SJSA1 (cell line): ENCODE data around the gene COL20A1. TPM values are rescaled to one million over a fixed set of nuclear protein-coding genes. Genes with fewer than 3 reads are reported as not detected.

Experiments used
- DNase-seq, 2 experiments: peaks; one replicate each; pipeline ENCODE4 v3.0.0-alpha.2; 2015 to 2020; ENCODE audit warnings: low spot score in 2 of 2, low read depth in 1 of 2
- H3K27ac ChIP-seq: fragments of 250-450 bp; sonication (Bioruptor Pico); 2 replicates; pipeline ENCODE4 v1.5.1; 2020; ENCODE audit warnings: mild to moderate bottlenecking, moderate library complexity
- H3K27me3 ChIP-seq: fragments of 250-450 bp; sonication (Bioruptor Pico); replicated peaks from 2 replicates; pipeline ENCODE4 v1.5.1; 2020; ENCODE audit warnings: mild to moderate bottlenecking, moderate library complexity
- H3K36me3 ChIP-seq: fragments of 250-450 bp; sonication (Bioruptor Pico); 2 replicates; pipeline ENCODE4 v1.5.1; 2020; ENCODE audit warnings: mild to moderate bottlenecking
- H3K4me1 ChIP-seq: fragments of 250-450 bp; sonication (Bioruptor Pico); replicated peaks from 2 replicates; pipeline ENCODE4 v1.6.1; 2021; ENCODE audit warnings: mild to moderate bottlenecking
- H3K4me3 ChIP-seq: fragments of 250-450 bp; sonication (Bioruptor Pico); 2 replicates; pipeline ENCODE4 v1.5.1; 2020; ENCODE audit warnings: mild to moderate bottlenecking
- H3K9me3 ChIP-seq: fragments of 250-450 bp; sonication (Bioruptor Pico); replicated peaks from 2 replicates; pipeline ENCODE4 v1.5.1; 2020; ENCODE audit warnings: mild to moderate bottlenecking
- total RNA-seq: library from RNA; depleted of rRNA; stranded (reverse); fragments of >200 nt; shearing (Covaris generic); gene quantifications from 2 replicates; pipeline ENCODE4 v1.2.3, GENCODE V29; 2014

The COL20A1 gene
- total RNA-seq, 1 experiment from 2014 or later: not detected

DNA sequence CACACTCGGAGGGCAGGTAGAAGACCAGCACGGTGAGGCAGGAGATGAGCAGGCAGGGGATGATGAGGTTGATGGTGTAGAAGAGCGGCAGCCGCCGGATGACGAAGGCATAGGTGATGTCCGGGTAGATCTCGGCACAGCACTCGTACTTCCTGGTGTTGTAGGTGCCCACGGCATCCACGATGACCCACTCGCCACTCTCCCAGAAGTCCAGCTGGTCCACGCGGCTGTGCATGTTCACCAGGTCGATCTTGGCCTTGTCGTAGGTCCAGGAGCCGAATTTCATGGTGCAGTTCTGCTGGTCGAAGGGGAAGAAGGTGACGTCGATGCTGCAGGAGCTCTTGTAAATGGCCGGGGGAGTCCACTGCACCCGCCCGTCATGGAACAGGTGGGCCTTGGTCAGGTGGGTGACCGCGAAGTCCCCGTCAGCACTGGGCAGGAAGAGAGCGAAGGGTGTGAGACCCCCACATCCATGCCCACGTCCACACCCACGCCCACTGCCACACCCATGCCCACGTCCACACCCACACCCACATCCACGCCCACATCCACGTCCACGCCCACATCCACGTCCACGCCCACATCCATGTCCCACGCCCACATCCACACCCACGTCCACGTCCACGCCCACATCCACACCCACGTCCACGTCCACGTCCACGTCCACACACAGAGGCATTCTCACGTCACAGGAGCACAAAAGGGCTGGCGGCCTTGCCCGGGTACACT is 57.8 kb downstream of the COL20A1 start:
- H3K9me3 ChIP-seq: 0 out of 2 replicates have a peak, but pooled peaks cover 3% of the 10 kb centered on the region
- H3K27ac ChIP-seq: no peak overlapping the region
- no peak for DNase-seq
- H3K4me3 ChIP-seq: no peak overlapping the region
- H3K36me3 ChIP-seq: no peaks in the 10 kb centered on the region
- H3K4me1 ChIP-seq: no peaks in the 10 kb centered on the region
- peaks cover 25% of the 10 kb centered on the region for H3K27me3 ChIP-seq

- 0 out of 2 replicates have a peak, but pooled peaks cover 3% of the 10 kb centered on the region for H3K9me3 ChIP-seq
- no peaks in the 10 kb centered on the region for H3K36me3 ChIP-seq
Observed at GRCh38 chr20:63351326-63351700, 58.3 kb downstream of the COL20A1 start.

GRCh38 chr20:63351811-63352591 is 59.0 kb downstream of the COL20A1 start:
- no peak for DNase-seq
- Histone ChIP-seq H3K9me3 (0 out of 2 replicates have a peak, but pooled peaks cover 3% of the 10 kb centered on the region), H3K27me3 (peaks cover 15% of the 10 kb centered on the region), H3K27ac (no peak overlapping the region), H3K36me3 (no peaks in the 10 kb centered on the region), H3K4me3 (no peak overlapping the region), H3K4me1 (no peaks in the 10 kb centered on the region)

More at GRCh38 chr20:63351326-63351700, 58.3 kb downstream of the COL20A1 start:
- H3K27me3 ChIP-seq: peaks cover 20% of the 10 kb centered on the region
- H3K27ac ChIP-seq: no peak overlapping the region
- H3K4me1 ChIP-seq: no peaks in the 10 kb centered on the region
- H3K4me3 ChIP-seq: no peak overlapping the region
- DNase-seq: no peak

DNA sequence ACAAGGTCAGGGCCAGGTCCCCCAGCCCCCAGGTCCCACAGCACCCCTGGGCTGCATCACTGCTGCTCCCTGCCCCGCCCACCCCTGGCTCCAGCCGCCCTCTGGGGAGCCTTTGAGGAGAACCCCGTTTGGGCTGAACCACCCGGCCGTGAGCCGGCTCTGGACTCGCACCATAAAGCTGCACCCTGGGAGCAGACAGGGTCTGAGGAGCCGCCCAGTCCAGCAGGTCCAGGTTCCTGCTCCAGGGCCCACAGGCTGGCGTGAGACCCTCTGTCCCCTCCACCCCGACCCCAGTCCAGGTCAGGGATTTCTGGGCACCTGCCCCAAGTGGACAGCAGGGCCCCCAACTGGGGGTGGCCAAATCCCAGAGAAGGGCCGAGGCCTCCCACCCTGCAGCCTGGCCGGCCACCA is 59.8 kb downstream of the COL20A1 start:
- no peak overlapping the region for H3K4me3 ChIP-seq
- no peaks in the 10 kb centered on the region for H3K4me1 ChIP-seq
- DNase-seq: no peak
- peaks cover 10% of the 10 kb centered on the region for H3K27me3 ChIP-seq
- no peaks in the 10 kb centered on the region for H3K36me3 ChIP-seq
- H3K27ac ChIP-seq: no peak overlapping the region
- 0 out of 2 replicates have a peak, but pooled peaks cover 3% of the 10 kb centered on the region for H3K9me3 ChIP-seq

- H3K27me3 ChIP-seq: peaks cover 26% of the 10 kb centered on the region
- no peak overlapping the region for H3K4me3 ChIP-seq
- 0 out of 2 replicates have a peak, but pooled peaks cover 3% of the 10 kb centered on the region for H3K9me3 ChIP-seq
- no peaks in the 10 kb centered on the region for H3K4me1 ChIP-seq
- no peaks in the 10 kb centered on the region for H3K36me3 ChIP-seq
- DNase-seq: no peak
- H3K27ac ChIP-seq: no peak overlapping the region
Observed at GRCh38 chr20:63354636-63355350, 61.8 kb downstream of the COL20A1 start.

DNA sequence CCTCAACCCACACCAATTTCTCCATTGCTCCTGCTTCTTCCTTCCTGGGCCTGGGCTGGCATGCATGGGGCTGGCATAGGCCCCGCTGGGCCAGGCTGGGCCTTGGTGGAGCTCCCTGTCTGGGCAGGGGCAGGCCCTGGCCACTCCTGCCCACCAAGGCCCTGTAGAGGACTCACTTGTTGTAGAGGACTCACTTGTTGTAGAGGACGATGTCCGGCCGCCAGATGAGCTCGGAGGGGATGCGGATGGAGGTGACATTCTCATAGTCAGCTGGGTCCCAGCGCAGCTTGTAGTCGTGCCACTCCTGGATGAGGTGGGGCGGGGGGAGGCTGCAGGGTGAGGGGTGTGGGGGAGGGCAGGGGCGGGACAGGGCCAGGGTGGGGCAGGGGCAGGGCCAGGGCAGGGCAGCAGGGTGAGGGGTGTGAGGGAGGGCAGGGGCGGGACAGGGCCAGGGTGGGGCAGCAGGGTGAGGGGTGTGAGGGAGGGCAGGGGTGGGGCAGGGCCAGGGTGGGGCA is 62.9 kb downstream of the COL20A1 start:
- Histone ChIP-seq H3K4me3 (no peak overlapping the region), H3K9me3 (0 out of 2 replicates have a peak, but pooled peaks cover 3% of the 10 kb centered on the region), H3K4me1 (no peaks in the 10 kb centered on the region), H3K36me3 (no peaks in the 10 kb centered on the region), H3K27ac (no peak overlapping the region), H3K27me3 (peaks cover 36% of the 10 kb centered on the region)
- no peak for DNase-seq

DNA sequence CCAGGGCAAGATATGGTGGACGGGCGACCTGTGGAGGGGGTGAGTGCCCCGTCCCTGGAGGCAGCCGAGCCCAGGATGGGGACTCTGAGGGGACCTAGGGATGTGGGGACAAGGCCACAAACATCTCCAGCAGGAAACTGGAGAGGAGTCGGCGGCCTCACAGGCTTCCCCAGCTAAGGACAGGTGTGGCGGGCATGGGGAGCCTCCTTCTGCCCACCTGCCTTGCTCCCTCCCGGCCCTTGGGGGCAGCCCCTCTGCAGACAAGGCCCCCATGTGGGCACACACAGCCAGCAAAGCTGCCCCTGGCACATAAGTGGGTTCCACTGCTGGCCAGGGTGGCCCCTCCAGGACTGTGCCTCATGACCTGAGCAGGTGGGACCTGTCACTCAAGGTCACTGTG is 63.5 kb downstream of the COL20A1 start:
- no peak overlapping the region for H3K4me3 ChIP-seq
- no peak overlapping the region for H3K27ac ChIP-seq
- no peaks in the 10 kb centered on the region for H3K4me1 ChIP-seq
- no peaks in the 10 kb centered on the region for H3K9me3 ChIP-seq
- peaks cover 41% of the 10 kb centered on the region for H3K27me3 ChIP-seq
- no peak for DNase-seq
- H3K36me3 ChIP-seq: no peaks in the 10 kb centered on the region

GRCh38 chr20:63356931-63357879 is 64.2 kb downstream of the COL20A1 start:
- Histone ChIP-seq H3K27me3 (peaks cover 42% of the 10 kb centered on the region), H3K9me3 (no peaks in the 10 kb centered on the region), H3K36me3 (no peaks in the 10 kb centered on the region), H3K27ac (no peak overlapping the region), H3K4me3 (no peak overlapping the region), H3K4me1 (no peaks in the 10 kb centered on the region)
- no peak for DNase-seq

- H3K4me3 ChIP-seq: no peak overlapping the region
Observed at GRCh38 chr20:63357921-63358905, 65.2 kb downstream of the COL20A1 start.

DNA sequence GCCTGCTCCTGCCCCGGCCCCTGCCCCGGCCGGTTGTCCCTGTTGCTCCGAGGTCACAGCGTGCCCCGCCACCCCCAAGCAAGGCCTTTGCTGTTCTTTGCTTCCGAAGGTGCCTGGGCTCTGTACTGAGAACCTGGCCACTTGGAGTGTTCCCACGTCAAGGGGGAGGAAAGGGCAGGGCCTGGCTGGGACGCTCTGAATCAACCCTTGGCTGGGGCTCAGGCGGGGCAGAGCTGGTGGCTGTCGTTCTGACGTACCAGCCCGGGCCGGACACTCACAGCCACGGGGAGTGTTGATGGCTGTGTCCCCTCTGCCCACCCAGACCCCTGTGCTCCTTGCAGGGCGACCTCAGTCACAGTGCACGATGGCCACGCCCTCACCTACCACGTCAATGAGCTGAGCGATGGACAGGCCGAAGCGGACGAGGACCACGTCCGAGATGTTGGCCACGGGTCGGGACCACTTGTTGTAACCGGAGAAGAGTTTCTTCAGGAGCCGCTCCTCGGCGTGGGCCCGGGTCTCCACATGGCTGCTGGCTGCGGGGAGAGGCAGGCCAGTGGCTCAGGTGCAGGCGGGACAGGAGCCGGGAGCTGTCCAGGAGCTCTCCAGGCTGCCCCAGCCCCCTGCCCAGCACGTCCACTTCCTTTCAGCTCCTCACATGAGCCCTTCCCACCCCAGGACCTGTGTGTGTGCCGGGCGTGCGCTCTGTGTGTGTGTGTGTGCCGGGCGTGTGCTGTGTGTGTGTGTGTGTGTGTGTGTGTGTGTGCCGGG is 66.4 kb downstream of the COL20A1 start:
- Histone ChIP-seq H3K4me1 (no peaks in the 10 kb centered on the region), H3K36me3 (no peaks in the 10 kb centered on the region), H3K27me3 (peaks cover 58% of the 10 kb centered on the region), H3K27ac (no peak overlapping the region), H3K4me3 (no peak overlapping the region), H3K9me3 (no peaks in the 10 kb centered on the region)
- no peak for DNase-seq

More at GRCh38 chr20:63357921-63358905, 65.2 kb downstream of the COL20A1 start:
- Histone ChIP-seq H3K4me1 (no peaks in the 10 kb centered on the region), H3K36me3 (no peaks in the 10 kb centered on the region), H3K9me3 (no peaks in the 10 kb centered on the region), H3K27me3 (peaks cover 47% of the 10 kb centered on the region), H3K27ac (no peak overlapping the region)
- DNase-seq: no peak
